HT1080 (cell line): ENCODE data around the gene PKHD1. TPM values are rescaled to one million over a fixed set of nuclear protein-coding genes. Genes with fewer than 3 reads are reported as not detected.
A peak's percentile ranks its signal among the peaks of the same experiment; 100 is the strongest.

Experiments
- DNase-seq: peaks from one replicate; pipeline ENCODE4 v3.0.0-alpha.2; 2015; ENCODE audit warnings: low read depth
- total RNA-seq: library from RNA; depleted of rRNA; stranded (reverse); fragments of >200 nt; shearing (Covaris generic); gene quantifications from 2 replicates; pipeline ENCODE4 v1.2.3, GENCODE V29; 2014

The PKHD1 gene
- total RNA-seq, 1 experiment from 2014 or later: not detected

- DNase-seq: no peak
These were observed 286.8 kb downstream of the PKHD1 start for GRCh38 chr6:51800603-51801002.

GRCh38 chr6:51793393-51793792 is 294.0 kb downstream of the PKHD1 start:
- DNase-seq: no peak

DNA sequence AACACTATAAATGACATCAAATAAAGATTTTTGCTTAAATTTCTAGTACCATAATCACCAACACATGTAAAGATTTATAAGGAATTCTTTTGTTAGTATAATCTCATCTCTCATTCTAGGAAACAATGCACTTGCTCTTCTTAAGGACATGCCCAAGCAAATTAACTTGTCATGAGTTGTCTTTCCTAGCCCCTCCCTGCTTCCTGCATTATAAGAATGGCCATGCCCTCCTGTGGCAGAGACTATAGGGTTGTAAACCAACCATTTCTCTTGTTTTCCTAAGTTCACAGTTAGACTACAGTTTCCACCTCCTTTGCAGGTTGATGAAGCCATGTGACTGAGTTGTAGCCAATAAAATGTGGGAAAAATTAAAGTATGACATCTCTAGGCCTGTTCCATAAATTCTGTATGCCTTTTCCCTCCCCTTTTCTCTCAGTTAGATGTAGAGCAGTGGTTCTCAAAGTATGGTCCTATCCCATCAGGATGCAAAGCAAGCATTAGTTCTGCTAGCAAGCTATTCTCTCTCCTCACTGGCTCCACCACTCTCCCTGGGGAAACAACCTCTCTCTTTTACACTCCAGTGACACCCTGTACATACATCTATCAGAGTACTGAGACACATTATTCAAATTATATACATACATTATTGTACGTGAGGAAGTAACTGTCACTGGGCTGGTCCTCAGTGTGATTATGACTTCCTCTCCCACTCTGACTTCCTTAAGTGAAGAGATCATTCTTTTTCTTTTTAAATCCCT is 295.0 kb downstream of the PKHD1 start:
- no peak for DNase-seq

DNA sequence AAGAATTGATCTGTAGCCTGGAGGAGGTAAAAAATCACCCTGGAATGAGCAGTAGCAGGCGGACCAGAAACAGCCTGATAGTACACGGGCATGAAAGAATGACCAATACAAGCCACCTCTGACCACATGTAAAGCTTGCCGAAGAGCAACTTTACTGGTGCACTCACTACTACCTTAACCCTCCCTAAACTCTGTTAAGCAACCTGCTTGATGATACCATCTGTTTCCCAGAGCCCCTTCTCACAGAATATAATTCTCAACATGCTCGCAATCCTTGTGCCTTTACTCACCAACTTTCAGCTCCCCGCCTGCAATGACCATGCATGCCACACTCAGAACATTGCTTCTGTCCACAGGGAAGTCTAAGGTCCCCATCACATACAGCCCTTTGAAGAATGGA is 296.5 kb downstream of the PKHD1 start:
- no peak for DNase-seq

GRCh38 chr6:51788121-51788520 is 299.3 kb downstream of the PKHD1 start:
- DNase-seq: no peak

GRCh38 chr6:51778666-51779065 is 308.7 kb downstream of the PKHD1 start:
- no peak for DNase-seq

DNA sequence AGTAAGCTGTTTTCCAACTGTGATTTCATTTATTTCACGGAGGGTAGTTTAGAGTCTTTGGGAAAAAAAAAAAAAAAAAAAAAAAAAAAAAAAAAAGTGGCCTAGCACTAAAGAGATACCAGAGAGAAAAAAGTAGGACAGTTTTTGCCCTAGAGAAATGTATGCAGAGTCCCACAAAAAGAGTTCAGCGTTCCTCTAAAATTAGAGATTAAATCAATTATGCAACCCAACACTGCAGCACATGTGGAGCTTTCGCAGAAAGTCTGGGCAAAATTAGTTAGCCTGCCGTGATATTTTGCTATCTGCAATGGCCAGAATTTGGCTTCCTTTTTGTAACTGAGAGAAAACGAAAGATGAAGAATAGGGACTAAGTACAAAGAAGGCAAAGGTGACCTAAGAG is 309.8 kb downstream of the PKHD1 start:
- DNase-seq: no peak

- no peak for DNase-seq
These were observed 311.2 kb downstream of the PKHD1 start for GRCh38 chr6:51775942-51776860.

GRCh38 chr6:51768087-51768486 is 319.3 kb downstream of the PKHD1 start:
- no peak for DNase-seq

DNA sequence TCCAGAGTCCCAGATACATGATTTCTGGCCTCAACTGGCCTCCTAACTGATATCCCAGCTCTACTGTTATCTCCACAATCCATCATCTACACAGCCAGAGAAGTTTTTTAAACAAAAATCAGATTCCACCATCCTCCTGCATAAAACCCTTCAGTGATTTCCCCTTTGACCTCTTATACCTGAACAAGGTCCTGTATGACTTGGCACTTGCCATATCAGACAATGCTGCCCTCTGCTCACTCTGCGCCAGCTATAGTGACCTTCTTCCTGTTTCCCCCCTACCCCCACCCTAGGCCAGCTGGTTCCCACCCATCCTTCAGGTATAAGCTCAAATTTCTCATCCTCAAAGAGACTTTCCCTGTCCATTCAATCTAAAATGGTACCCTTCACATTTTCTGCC is 322.2 kb downstream of the PKHD1 start:
- no peak for DNase-seq

- DNase-seq: peak; percentile 1
These were observed 333.8 kb downstream of the PKHD1 start for GRCh38 chr6:51753635-51754034.

- no peak for DNase-seq
These were observed 343.4 kb downstream of the PKHD1 start for GRCh38 chr6:51743999-51744398.

GRCh38 chr6:51740658-51741057 is 346.8 kb downstream of the PKHD1 start:
- no peak for DNase-seq

- no peak for DNase-seq
These were observed 348.8 kb downstream of the PKHD1 start for GRCh38 chr6:51738614-51739013.

GRCh38 chr6:51737580-51738360 is 349.6 kb downstream of the PKHD1 start:
- DNase-seq: no peak

- no peak for DNase-seq
These were observed 362.3 kb downstream of the PKHD1 start for GRCh38 chr6:51725155-51725554.

GRCh38 chr6:51720327-51720726 is 367.1 kb downstream of the PKHD1 start:
- DNase-seq: no peak

DNA sequence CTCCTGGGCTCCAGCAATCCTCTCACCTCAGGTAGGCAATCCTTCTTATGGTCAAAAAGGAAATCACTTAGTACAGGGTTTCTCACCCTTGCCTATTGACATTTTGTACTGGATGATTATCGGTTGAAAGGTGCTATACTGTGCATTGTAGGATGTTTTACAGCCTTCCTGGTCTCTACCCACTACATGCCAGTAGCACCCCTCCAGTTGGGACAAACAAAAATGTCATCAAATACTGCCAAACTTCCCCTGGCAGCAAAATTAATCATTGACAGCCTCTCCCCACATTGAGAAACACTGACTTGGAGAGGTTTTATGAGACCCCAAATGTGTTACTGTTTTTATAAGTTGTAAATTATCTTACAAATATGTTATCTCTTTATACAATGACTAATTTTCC is 368.1 kb downstream of the PKHD1 start:
- no peak for DNase-seq

DNA sequence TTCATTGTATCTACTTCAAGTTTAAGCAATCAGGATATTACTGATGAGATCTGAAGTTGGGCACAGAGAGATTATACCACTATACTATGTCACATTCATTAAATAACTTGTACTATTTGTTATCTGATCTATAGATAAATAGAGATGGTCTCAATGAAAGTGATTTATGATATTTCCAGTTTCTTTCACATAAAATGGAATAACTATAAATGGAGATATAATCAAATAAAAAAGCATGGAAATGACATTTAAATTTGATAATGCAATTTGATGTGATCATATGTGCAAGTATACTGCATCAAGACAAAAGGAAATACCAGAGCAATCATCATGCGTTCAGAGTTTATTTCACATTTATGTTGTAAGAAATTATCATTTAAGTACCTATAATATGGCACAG is 368.9 kb downstream of the PKHD1 start:
- no peak for DNase-seq

DNA sequence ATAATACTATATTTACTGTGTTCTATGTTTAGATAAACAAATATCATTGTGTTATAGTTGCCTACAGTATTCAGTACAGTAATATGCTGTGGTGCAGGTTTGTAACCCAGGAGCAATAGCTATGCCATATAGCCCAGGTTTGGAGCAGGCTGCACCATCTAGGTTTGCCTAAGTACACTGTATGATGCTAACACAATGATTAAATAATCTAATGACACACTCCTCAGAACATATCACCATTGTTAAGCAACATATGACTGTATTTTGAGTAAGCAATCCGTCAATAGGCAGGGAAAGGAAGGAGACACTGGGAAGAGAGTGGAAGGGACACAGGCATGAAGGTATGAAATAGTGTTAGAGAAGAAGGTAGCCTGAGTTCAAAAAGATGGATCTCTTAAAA is 369.9 kb downstream of the PKHD1 start:
- no peak for DNase-seq

DNA sequence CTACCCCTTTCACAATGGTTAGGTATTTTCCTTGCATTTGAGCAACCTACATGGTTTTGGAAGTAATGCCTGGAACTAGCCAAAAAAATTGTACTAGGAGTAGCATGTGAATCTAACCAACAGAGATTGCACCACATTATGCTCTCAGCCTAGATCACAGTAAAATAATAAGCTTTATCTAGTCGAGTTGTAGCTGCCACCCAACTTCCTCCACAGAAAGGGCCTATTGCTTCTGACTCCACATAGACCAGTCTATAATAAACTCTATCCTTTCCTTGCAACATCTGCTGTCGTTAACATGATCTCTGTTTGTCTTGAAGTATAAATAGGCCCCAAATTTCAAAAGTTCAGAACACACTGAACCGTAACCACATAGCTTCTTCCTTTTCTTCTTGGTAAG is 375.5 kb downstream of the PKHD1 start:
- no peak for DNase-seq

DNA sequence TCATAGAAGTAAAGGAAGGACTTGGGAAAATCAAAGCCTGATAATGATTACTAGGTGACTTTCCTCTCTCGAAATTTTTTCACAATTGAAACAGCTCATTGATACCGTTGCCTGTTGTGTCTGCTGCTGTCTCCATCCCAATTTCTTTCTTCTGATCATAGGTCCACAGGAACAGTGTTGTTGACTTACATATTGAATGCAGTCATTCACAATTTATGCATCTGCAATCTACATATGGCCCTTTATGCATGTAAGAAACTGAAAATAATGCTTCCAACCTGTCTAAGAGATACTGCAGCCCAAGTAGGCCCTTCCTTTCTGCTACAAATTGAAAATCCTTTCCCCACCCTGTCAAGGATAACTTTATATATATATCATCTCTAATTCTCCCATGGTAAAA is 381.3 kb downstream of the PKHD1 start:
- DNase-seq: no peak
